ENCODE results near the gene MAML2. TPM values are rescaled to one million over a fixed set of nuclear protein-coding genes. Genes with fewer than 3 reads are reported as not detected.

MAML2 gene
- total RNA-seq, 3 donors from 2014 or later (not counting 1 experiment from before 2014, with no cell fraction given): 14.2 to 20.5 (median 16.1) TPM

DNA sequence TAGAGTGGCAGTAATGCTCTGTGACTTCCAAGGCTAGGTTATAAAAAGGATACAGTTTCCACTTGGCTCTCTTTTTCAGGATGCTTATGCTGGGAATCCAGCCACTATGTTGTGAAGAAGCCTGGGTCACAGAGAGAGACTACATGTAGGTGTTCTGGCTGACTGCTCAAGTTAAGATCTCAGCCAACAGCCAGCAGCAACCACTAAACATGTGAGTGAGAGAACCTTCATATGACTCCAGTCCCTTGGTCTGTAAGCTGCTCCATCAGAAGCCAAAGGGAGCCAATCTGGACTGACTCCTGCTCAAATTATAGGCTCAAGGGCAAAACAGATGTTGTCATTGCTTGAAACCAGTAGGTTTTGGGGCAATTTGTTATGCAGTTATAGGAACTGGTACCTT lies 162.7 kb downstream of the MAML2 start:
- ATAC-seq (no peak), DNase-seq (no peak)
- H3K4me3 Mint-ChIP-seq: no peak overlapping the region
- H3K36me3 Mint-ChIP-seq: no peaks in the 10 kb centered on the region
- Histone ChIP-seq H3K4me3 (ENCODE audit: low read length) (no peak overlapping the region), H3K9me3 (ENCODE audit: control insufficient read depth, insufficient read depth, low read length) (no peaks in the 10 kb centered on the region), H3K36me3 (ENCODE audit: control insufficient read depth, insufficient read depth, low read length) (no peaks in the 10 kb centered on the region), H3K4me1 (ENCODE audit: control insufficient read depth, insufficient read depth, low read length) (peaks cover 7% of the 10 kb centered on the region), H3K27ac (ENCODE audit: low read length) (no peak overlapping the region), H3K27me3 (ENCODE audit: control insufficient read depth, insufficient read depth, low read length) (no peaks in the 10 kb centered on the region)
- H3K27ac Mint-ChIP-seq: no peak overlapping the region
- no peaks in the 10 kb centered on the region for H3K9me3 Mint-ChIP-seq
- intact Hi-C loops (cut with micrococcal nuclease): no loop called here
- no peaks in the 10 kb centered on the region for H3K27me3 Mint-ChIP-seq (ENCODE audit: low read depth in 2 of 2)
- TF ChIP-seq, protein P1, sequence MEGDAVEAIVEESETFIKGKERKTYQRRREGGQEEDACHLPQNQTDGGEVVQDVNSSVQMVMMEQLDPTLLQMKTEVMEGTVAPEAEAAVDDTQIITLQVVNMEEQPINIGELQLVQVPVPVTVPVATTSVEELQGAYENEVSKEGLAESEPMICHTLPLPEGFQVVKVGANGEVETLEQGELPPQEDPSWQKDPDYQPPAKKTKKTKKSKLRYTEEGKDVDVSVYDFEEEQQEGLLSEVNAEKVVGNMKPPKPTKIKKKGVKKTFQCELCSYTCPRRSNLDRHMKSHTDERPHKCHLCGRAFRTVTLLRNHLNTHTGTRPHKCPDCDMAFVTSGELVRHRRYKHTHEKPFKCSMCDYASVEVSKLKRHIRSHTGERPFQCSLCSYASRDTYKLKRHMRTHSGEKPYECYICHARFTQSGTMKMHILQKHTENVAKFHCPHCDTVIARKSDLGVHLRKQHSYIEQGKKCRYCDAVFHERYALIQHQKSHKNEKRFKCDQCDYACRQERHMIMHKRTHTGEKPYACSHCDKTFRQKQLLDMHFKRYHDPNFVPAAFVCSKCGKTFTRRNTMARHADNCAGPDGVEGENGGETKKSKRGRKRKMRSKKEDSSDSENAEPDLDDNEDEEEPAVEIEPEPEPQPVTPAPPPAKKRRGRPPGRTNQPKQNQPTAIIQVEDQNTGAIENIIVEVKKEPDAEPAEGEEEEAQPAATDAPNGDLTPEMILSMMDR (IDR thresholded peaks at IDR 0.05): no peak
- peaks cover 4 to 12% of the 10 kb centered on the region in 2 donors for H3K4me1 Mint-ChIP-seq

DNA sequence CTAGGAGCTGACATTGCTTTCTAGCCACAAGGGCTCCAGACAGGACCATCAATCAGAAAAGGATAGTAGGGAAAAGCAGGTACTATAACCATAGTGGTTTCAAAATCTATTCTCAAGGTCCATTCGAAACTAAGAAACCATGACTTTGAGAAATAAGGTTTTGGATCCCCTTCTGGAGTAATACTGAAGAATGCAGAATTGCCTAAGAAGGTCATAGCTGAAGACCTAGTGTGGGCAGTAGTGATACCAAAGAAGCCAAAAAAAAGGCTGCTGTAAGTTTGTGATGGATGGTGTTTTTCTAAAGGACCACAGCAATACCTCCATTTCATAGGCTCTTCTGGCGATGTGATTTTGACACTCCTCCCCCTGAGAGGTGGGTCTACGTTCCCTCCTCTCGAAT lies 163.1 kb downstream of the MAML2 start:
- ATAC-seq (no peak), DNase-seq (no peak)
- Histone ChIP-seq H3K4me3 (ENCODE audit: low read length) (no peak overlapping the region), H3K9me3 (ENCODE audit: control insufficient read depth, insufficient read depth, low read length) (no peaks in the 10 kb centered on the region), H3K27me3 (ENCODE audit: control insufficient read depth, insufficient read depth, low read length) (no peaks in the 10 kb centered on the region), H3K27ac (ENCODE audit: low read length) (no peak overlapping the region), H3K4me1 (ENCODE audit: control insufficient read depth, insufficient read depth, low read length) (peaks cover 2% of the 10 kb centered on the region), H3K36me3 (ENCODE audit: control insufficient read depth, insufficient read depth, low read length) (no peaks in the 10 kb centered on the region)
- no peaks in the 10 kb centered on the region for H3K27me3 Mint-ChIP-seq (ENCODE audit: low read depth in 2 of 2)
- H3K27ac Mint-ChIP-seq: no peak overlapping the region
- peaks cover 4 to 9% of the 10 kb centered on the region in 2 donors for H3K4me1 Mint-ChIP-seq
- H3K9me3 Mint-ChIP-seq: no peaks in the 10 kb centered on the region
- TF ChIP-seq, protein P1 (IDR thresholded peaks at IDR 0.05): no peak
- H3K4me3 Mint-ChIP-seq: no peak overlapping the region
- H3K36me3 Mint-ChIP-seq: no peaks in the 10 kb centered on the region
- intact Hi-C loops (cut with micrococcal nuclease): no loop called here
- 98% methylated on average over 4 of the region's 4 CpGs for WGBS (ENCODE audit: insufficient coverage)

DNA sequence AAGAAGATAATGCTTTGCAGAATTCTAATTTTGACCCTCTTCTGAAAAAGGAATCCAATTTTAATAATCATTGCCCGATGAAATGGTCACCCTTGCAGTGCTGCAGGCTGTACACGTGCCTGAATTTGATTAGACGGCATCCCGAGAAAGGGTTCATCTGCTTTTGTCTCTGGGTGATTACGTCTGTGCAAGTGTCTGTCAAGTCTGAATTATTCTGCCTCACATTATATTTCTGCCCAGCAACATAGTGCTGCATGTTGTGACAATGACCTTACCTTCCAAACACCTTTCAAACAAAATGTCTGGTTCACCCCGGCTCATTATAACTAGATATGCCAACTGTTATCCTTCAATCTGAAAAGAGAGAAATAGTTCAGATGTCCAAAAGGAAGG lies 164.1 kb downstream of the MAML2 start:
- TF ChIP-seq, protein P1 (IDR thresholded peaks at IDR 0.05): no peak
- H3K27ac Mint-ChIP-seq: no peak overlapping the region
- H3K4me1 Mint-ChIP-seq: peaks cover 13 to 19% of the 10 kb centered on the region in 2 donors
- no peak overlapping the region for H3K4me3 Mint-ChIP-seq
- DNase-seq (no peak), ATAC-seq (no peak)
- Histone ChIP-seq H3K4me3 (ENCODE audit: low read length) (no peak overlapping the region), H3K27me3 (ENCODE audit: control insufficient read depth, insufficient read depth, low read length) (no peaks in the 10 kb centered on the region), H3K4me1 (ENCODE audit: control insufficient read depth, insufficient read depth, low read length) (peaks cover 3% of the 10 kb centered on the region), H3K27ac (ENCODE audit: low read length) (no peak overlapping the region), H3K9me3 (ENCODE audit: control insufficient read depth, insufficient read depth, low read length) (no peaks in the 10 kb centered on the region), H3K36me3 (ENCODE audit: control insufficient read depth, insufficient read depth, low read length) (no peaks in the 10 kb centered on the region)
- 98% methylated on average over 5 of the region's 6 CpGs for WGBS (ENCODE audit: insufficient coverage)
- no peaks in the 10 kb centered on the region for H3K36me3 Mint-ChIP-seq
- no peaks in the 10 kb centered on the region for H3K27me3 Mint-ChIP-seq (ENCODE audit: low read depth in 2 of 2)
- intact Hi-C loops (cut with micrococcal nuclease): no loop called here
- H3K9me3 Mint-ChIP-seq: no peaks in the 10 kb centered on the region

DNA sequence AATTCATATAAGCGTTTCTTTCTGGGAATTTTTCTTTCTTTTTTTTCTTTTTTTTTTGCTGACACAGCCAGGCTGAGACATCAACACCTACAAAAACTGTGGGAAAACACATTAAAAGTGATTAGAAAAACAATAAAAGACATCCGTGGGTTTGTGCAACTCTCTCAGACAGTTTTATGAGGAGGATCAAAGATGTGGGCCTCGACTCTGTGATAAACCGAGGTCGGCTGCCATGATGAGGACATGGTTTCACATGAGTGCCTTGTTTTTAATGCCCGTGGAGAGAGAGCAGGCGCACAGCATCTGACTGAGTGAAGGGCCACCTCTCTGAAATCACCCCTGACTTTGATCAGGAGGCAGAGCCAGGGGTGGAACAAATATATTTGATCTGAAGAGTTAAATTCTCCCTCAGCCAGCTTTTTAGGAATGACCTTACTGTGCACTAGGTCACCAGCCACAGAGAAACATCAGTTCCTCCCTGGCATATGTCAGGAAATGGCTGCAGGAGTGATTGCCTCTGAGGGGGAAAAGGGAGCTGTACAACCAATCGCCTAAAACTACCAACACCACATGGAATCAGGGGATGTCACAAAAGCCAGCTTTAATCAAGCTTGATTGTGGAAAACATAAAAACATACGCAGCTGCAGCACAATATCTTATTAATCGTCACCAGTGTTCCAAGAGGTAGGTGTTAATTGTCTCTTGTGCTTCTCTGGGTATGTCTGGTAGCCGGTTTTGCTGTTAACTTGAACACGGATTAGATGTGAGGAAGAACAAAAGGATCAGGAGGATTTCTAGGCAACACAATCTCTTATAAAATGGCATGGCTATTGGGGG lies 164.7 kb downstream of the MAML2 start:
- Mint-ChIP-seq H3K27ac (no peak overlapping the region), H3K4me3 (no peak overlapping the region), H3K4me1 (peaks cover 19 to 25% of the 10 kb centered on the region in 2 donors), H3K36me3 (no peaks in the 10 kb centered on the region), H3K9me3 (no peaks in the 10 kb centered on the region), H3K27me3 (ENCODE audit: low read depth in 2 of 2) (no peaks in the 10 kb centered on the region)
- 84% methylated on average over 11 of the region's 12 CpGs for WGBS (ENCODE audit: insufficient coverage)
- H3K36me3 ChIP-seq (ENCODE audit: control insufficient read depth, insufficient read depth, low read length): no peaks in the 10 kb centered on the region
- no peak for DNase-seq
- no peaks in the 10 kb centered on the region for H3K27me3 ChIP-seq (ENCODE audit: control insufficient read depth, insufficient read depth, low read length)
- TF ChIP-seq, protein P1 (IDR thresholded peaks at IDR 0.05): no peak
- intact Hi-C loops (cut with micrococcal nuclease): no loop called here
- H3K9me3 ChIP-seq (ENCODE audit: control insufficient read depth, insufficient read depth, low read length): no peaks in the 10 kb centered on the region
- H3K4me1 ChIP-seq (ENCODE audit: control insufficient read depth, insufficient read depth, low read length): peaks cover 9% of the 10 kb centered on the region
- no peak overlapping the region for H3K4me3 ChIP-seq (ENCODE audit: low read length)
- ATAC-seq: no peak
- H3K27ac ChIP-seq (ENCODE audit: low read length): no peak overlapping the region
